Fibroblast of lung (primary cell): ENCODE measurements around the gene ATP11C. TPM values are rescaled to one million over a fixed set of nuclear protein-coding genes. Genes with fewer than 3 reads are reported as not detected.
A peak's percentile ranks its signal among the peaks of the same experiment; 100 is the strongest.
"Not testable (repeated sequence)": the region's sequence is repeated elsewhere in the genome, so short reads cannot be mapped to it uniquely, and the experiment has no call there.

ENCODE experiments used
- DNase-seq, 2 donors: peaks; one replicate each; pipeline versions ENCODE4 v3.0.0 to v3.0.0-alpha.2; 2010; ENCODE audit warnings: low read depth in 2 of 2
- H2AFZ ChIP-seq: 2 replicates; pipeline ENCODE4 v1.5.1; 2012; ENCODE audit warnings: low read length, control low read depth, inconsistent platforms
- H3K27ac ChIP-seq: 2 replicates; pipeline ENCODE4 v1.5.1; 2011; ENCODE audit warnings: low read length, control low read depth; ENCODE audit not compliant: insufficient read depth
- H3K27me3 ChIP-seq: 2 replicates; pipeline ENCODE4 v1.5.1; 2011; ENCODE audit warnings: mild to moderate bottlenecking, low read length; ENCODE audit not compliant: control insufficient read depth, insufficient read depth
- H3K36me3 ChIP-seq: 2 replicates; pipeline ENCODE4 v1.5.1; 2011; ENCODE audit warnings: low read length; ENCODE audit not compliant: control insufficient read depth, insufficient read depth
- H3K4me1 ChIP-seq: 2 replicates; pipeline ENCODE4 v1.5.1; 2011; ENCODE audit warnings: low read length; ENCODE audit not compliant: control insufficient read depth, insufficient read depth; ENCODE audit errors: extremely low read depth
- H3K4me2 ChIP-seq: 2 replicates; pipeline ENCODE4 v1.5.1; 2011; ENCODE audit warnings: low read length, control low read depth; ENCODE audit not compliant: insufficient read depth; ENCODE audit errors: extremely low read depth
- H3K4me3 ChIP-seq, 4 experiments: fragments of 200-600 bp in 1 of 4; sonication (generic) in 1 of 4; replicated peaks in 1 of 4; 2 replicates each; pipeline ENCODE4 v1.5.1; 2011 to 2016; ENCODE audit warnings: low read length in 4 of 4, low read depth in 3 of 4, mild to moderate bottlenecking in 3 of 4, control low read depth in 2 of 4, inconsistent platforms in 1 of 4, mixed read lengths in 1 of 4; ENCODE audit not compliant: insufficient read depth in 1 of 4; ENCODE audit errors: control extremely low read depth in 1 of 4
- H3K79me2 ChIP-seq: 2 replicates; pipeline ENCODE4 v1.5.1; 2012; ENCODE audit warnings: mild to moderate bottlenecking, low read length, inconsistent platforms; ENCODE audit not compliant: control insufficient read depth, insufficient read depth
- H3K9ac ChIP-seq: 2 replicates; pipeline ENCODE4 v1.5.1; 2011; ENCODE audit warnings: mild to moderate bottlenecking, low read length, control low read depth; ENCODE audit not compliant: insufficient read depth
- H3K9me3 ChIP-seq: 2 replicates; pipeline ENCODE4 v1.5.1; 2012; ENCODE audit warnings: low read depth, low read length; ENCODE audit not compliant: control insufficient read depth, insufficient read depth
- H4K20me1 ChIP-seq: 2 replicates; pipeline ENCODE4 v1.5.1; 2011; ENCODE audit warnings: low read length; ENCODE audit not compliant: control insufficient read depth, insufficient read depth; ENCODE audit errors: extremely low read depth
- CTCF ChIP-seq, 2 donors: IDR thresholded peaks in 1 of 2; conservative IDR thresholded peaks in 1 of 2; 1 replicate in 1 of 2; 2 replicates in 1 of 2; pipeline ENCODE4 v1.5.1; 2011 to 2012; ENCODE audit warnings: low read length in 2 of 2, control low read depth in 1 of 2, inconsistent platforms in 1 of 2, low read depth in 1 of 2, mild to moderate bottlenecking in 1 of 2
- EZH2 ChIP-seq: IDR thresholded peaks from 2 replicates; pipeline ENCODE4 v1.5.1; 2012; ENCODE audit warnings: low read length, control low read depth, mild to moderate bottlenecking; ENCODE audit errors: missing control alignments
- polyA plus RNA-seq, 2 donors: library from polyadenylated mRNA; depleted of rRNA in 1 of 2; stranded (reverse) in 1 of 2; unstranded in 1 of 2; fragments of >200 nt; gene quantifications; 2 replicates each; pipeline ENCODE4 v1.2.1, GENCODE V29; 2011 to 2012; ENCODE audit warnings: missing spikeins in 1 of 2
- total RNA-seq: library from RNA; depleted of rRNA; stranded (reverse); fragments of >200 nt; gene quantifications from 2 replicates; pipeline ENCODE4 v1.2.1, GENCODE V29; 2014

The ATP11C gene
- total and polyA plus RNA-seq, 2 donors (not counting 1 experiment from before 2014, with no cell fraction given): 47.7 to 68.0 TPM

GRCh38 chrX:139691493-139691842 is 241.4 kb downstream of the ATP11C start:
- Histone ChIP-seq H3K9ac (no peak overlapping the region), H3K27ac (no peak overlapping the region), H3K36me3 (no peaks in the 10 kb centered on the region), H3K9me3 (no peaks in the 10 kb centered on the region), H3K79me2 (no peaks in the 10 kb centered on the region), H3K4me2 (peak overlapping the region; percentile 15), H3K4me3 (peak overlapping the region in 2 of 4 experiments; percentile 28 to 46), H3K4me1 (no peaks in the 10 kb centered on the region), H2AFZ (no peak overlapping the region), H3K27me3 (peaks cover 5% of the 10 kb centered on the region), H4K20me1 (no peaks in the 10 kb centered on the region)
- DNase-seq: peak in 1 of 2 donors; percentile 19
- TF ChIP-seq EZH2 (no peak), CTCF (conservative IDR thresholded peaks at IDR 0.05 in 1 of 2, IDR thresholded peaks at IDR 0.05 in 1 of 2; ENCODE audit: low read depth in 1 of 2, low read length in 2 of 2) (no peak)

- not testable (repeated sequence) for H3K9ac ChIP-seq, H3K4me2 ChIP-seq, H3K27ac ChIP-seq, H3K79me2 ChIP-seq, H3K27me3 ChIP-seq, H3K9me3 ChIP-seq, H3K4me3 ChIP-seq, H2AFZ ChIP-seq, H3K4me1 ChIP-seq, DNase-seq, H3K36me3 ChIP-seq, H4K20me1 ChIP-seq
These were observed 247.7 kb downstream of the ATP11C start for GRCh38 chrX:139685175-139685574.

- no peak overlapping the region for H3K9ac ChIP-seq
- H3K4me1 ChIP-seq: no peaks in the 10 kb centered on the region
- H3K27ac ChIP-seq: no peak overlapping the region
- H2AFZ ChIP-seq: no peak overlapping the region
- H3K4me2 ChIP-seq: no peak overlapping the region
- H3K79me2 ChIP-seq: no peaks in the 10 kb centered on the region
- TF ChIP-seq CTCF (conservative IDR thresholded peaks at IDR 0.05 in 1 of 2, IDR thresholded peaks at IDR 0.05 in 1 of 2; ENCODE audit: low read depth in 1 of 2, low read length in 2 of 2) (no peak), EZH2 (no peak)
- H3K27me3 ChIP-seq: no peaks in the 10 kb centered on the region
- no peak for DNase-seq
- H4K20me1 ChIP-seq: no peaks in the 10 kb centered on the region
- no peaks in the 10 kb centered on the region for H3K36me3 ChIP-seq
- H3K4me3 ChIP-seq: no peak overlapping the region
- H3K9me3 ChIP-seq: no peaks in the 10 kb centered on the region
These were observed 252.5 kb downstream of the ATP11C start for GRCh38 chrX:139680356-139680755.

Other genes with a start within 250 kb of the ATP11C start
- under 0.01 TPM in 2 replicates for gene MCF2, start 224.9 kb downstream of the ATP11C start, total RNA-seq
- gene MCF2, start 224.9 kb downstream of the ATP11C start, polyA plus RNA-seq: 0.05 and 0.06 TPM in 2 replicates
- not detected in 2 replicates for gene CXorf66, start 32.5 kb upstream of the ATP11C start, total RNA-seq
- not detected in 2 replicates for gene CXorf66, start 32.5 kb upstream of the ATP11C start, polyA plus RNA-seq